B cell (primary cell): ENCODE measurements around the gene HMG20A. TPM values are rescaled to one million over a fixed set of nuclear protein-coding genes. Genes with fewer than 3 reads are reported as not detected.

Source experiments
- ATAC-seq: fragments of 200-7000 bp; cut with Tn5 transposase; one replicate; pipeline ENCODE4 v1.10.0; 2021; ENCODE audit warnings: low read depth, mild to moderate bottlenecking, moderate number of reproducible peaks, moderate library complexity
- CTCF ChIA-PET: fragments of 350-600 bp; sonication (Branson Sonifier 250); formaldehyde crosslinking; loops from one replicate; lab custom pipeline; 2021; ENCODE audit warnings: antibody characterized with exemption, inconsistent platforms; lab: Charles Lee
- POLR2A ChIA-PET: fragments of 350-600 bp; sonication (Branson Sonifier 250); formaldehyde crosslinking; loops from one replicate; lab custom pipeline; 2021; ENCODE audit warnings: antibody characterized with exemption; lab: Charles Lee
- DNase-seq: peaks from one replicate; pipeline ENCODE4 v3.0.0; 2013
- H2AFZ ChIP-seq: 2 replicates; pipeline ENCODE4 v1.6.1; 2012; ENCODE audit warnings: mild to moderate bottlenecking, low read depth, low read length; ENCODE audit not compliant: insufficient read depth, poor library complexity, severe bottlenecking
- H3K27ac ChIP-seq, 2 donors: 1 replicate in 1 of 2; 2 replicates in 1 of 2; pipeline ENCODE4 v1.5.1; 2012 to 2013; ENCODE audit warnings: low read length in 2 of 2, mild to moderate bottlenecking in 2 of 2, moderate library complexity in 1 of 2
- H3K27me3 ChIP-seq, 4 experiments: fragments of 200-600 bp in 1 of 4; sonication (generic) in 1 of 4; replicated peaks in 1 of 4; 1 replicate in 2 of 4; 2 replicates in 2 of 4; pipeline versions ENCODE4 v1.6.1 to v1.7.0; 2013 to 2016; ENCODE audit warnings: low read length in 3 of 4, mild to moderate bottlenecking in 2 of 4, mixed read lengths in 1 of 4, moderate library complexity in 1 of 4; ENCODE audit not compliant: insufficient read depth in 4 of 4, control insufficient read depth in 3 of 4; ENCODE audit errors: control extremely low read depth in 1 of 4
- H3K36me3 ChIP-seq, 2 experiments: replicated peaks in 1 of 2; 1 replicate in 1 of 2; 2 replicates in 1 of 2; pipeline versions ENCODE4 v1.6.1 to v1.7.1; 2013; ENCODE audit warnings: low read length in 1 of 2; ENCODE audit not compliant: insufficient read depth in 2 of 2, control insufficient read depth in 1 of 2; ENCODE audit errors: control extremely low read depth in 1 of 2, extremely low read depth in 1 of 2
- H3K4me1 ChIP-seq, 2 donors: fragments of 200-600 bp in 1 of 2; sonication (generic) in 1 of 2; 1 replicate in 1 of 2; 2 replicates in 1 of 2; pipeline versions ENCODE4 v1.5.1 to v1.6.1; 2013 to 2017; ENCODE audit warnings: low read length in 2 of 2; ENCODE audit not compliant: control insufficient read depth in 2 of 2, insufficient read depth in 2 of 2
- H3K4me2 ChIP-seq: replicated peaks from 2 replicates; pipeline ENCODE3; 2012; ENCODE audit warnings: mild to moderate bottlenecking, low read depth, low read length; ENCODE audit not compliant: poor library complexity, severe bottlenecking
- H3K4me3 ChIP-seq, 5 experiments: fragments of 200-600 bp in 1 of 5; sonication (generic) in 1 of 5; 1 replicate in 3 of 5; 2 replicates in 2 of 5; pipeline versions ENCODE4 v1.5.1 to v1.7.0; 2011 to 2016; ENCODE audit warnings: low read length in 4 of 5, mild to moderate bottlenecking in 4 of 5, low read depth in 2 of 5, control low read depth in 1 of 5, moderate library complexity in 1 of 5; ENCODE audit not compliant: insufficient read depth in 1 of 5; ENCODE audit errors: control extremely low read depth in 1 of 5, extremely low read depth in 1 of 5
- H3K79me2 ChIP-seq: fragments of 200-600 bp; sonication (generic); one replicate; pipeline ENCODE4 v1.6.0; 2016; ENCODE audit warnings: low read length; ENCODE audit not compliant: control insufficient read depth, insufficient read depth
- H3K9ac ChIP-seq: fragments of 200-600 bp; sonication (generic); 2 replicates; pipeline ENCODE4 v1.6.1; 2017; ENCODE audit warnings: mild to moderate bottlenecking, low read length, moderate library complexity
- H3K9me3 ChIP-seq, 3 donors: one replicate each; pipeline versions ENCODE4 v1.6.1 to v1.7.1; 2013; ENCODE audit warnings: low read length in 2 of 3; ENCODE audit not compliant: control insufficient read depth in 2 of 3, insufficient read depth in 1 of 3; ENCODE audit errors: control extremely low read depth in 1 of 3
- H4K20me1 ChIP-seq: 2 replicates; pipeline ENCODE4 v1.6.0; 2012; ENCODE audit warnings: mild to moderate bottlenecking, low read length; ENCODE audit not compliant: insufficient read depth, control insufficient read depth, poor library complexity, severe bottlenecking
- H3K27ac Mint-ChIP-seq: one replicate; pipeline ENCODE4 v1.8.0; 2021; ENCODE audit warnings: mixed read lengths
- H3K27me3 Mint-ChIP-seq: one replicate; pipeline ENCODE4 v1.8.0; 2021; ENCODE audit warnings: mixed read lengths
- H3K4me1 Mint-ChIP-seq: one replicate; pipeline ENCODE4 v1.8.0; 2021; ENCODE audit warnings: mixed read lengths
- H3K4me3 Mint-ChIP-seq: one replicate; pipeline ENCODE4 v1.8.0; 2021; ENCODE audit warnings: mixed read lengths
- H3K9me3 Mint-ChIP-seq: one replicate; pipeline ENCODE4 v1.8.0; 2022; ENCODE audit warnings: mixed read lengths; ENCODE audit not compliant: insufficient read depth
- EZH2 ChIP-seq: IDR thresholded peaks from 2 replicates; pipeline ENCODE4 v1.6.1; 2012; ENCODE audit warnings: borderline replicate concordance, low read depth, mild to moderate bottlenecking, moderate library complexity, low read length; ENCODE audit not compliant: insufficient read depth, poor library complexity, severe bottlenecking
- WGBS: methylation state at CpG from one replicate; pipeline ENCODE4 v1.1.5; 2013; ENCODE audit warnings: missing lambda C conversion rate; ENCODE audit not compliant: insufficient coverage; 5-methylcytosine and 5-hydroxymethylcytosine counted together
- intact Hi-C: fragments of 100-400 bp; cut with micrococcal nuclease; formaldehyde crosslinking; loops from one replicate; pipeline ENCODE4 v1.10.0; 2022
- polyA plus RNA-seq: library from polyadenylated mRNA; depleted of rRNA; stranded (reverse); fragments of >200 nt; gene quantifications from 2 replicates; pipeline ENCODE4 v1.2.3, GENCODE V29; 2012
- total RNA-seq, 2 donors: library from RNA; stranded (reverse); fragments of 120-200 nt in 1 of 2; gene quantifications; 1 replicate in 1 of 2; 2 replicates in 1 of 2; pipeline versions ENCODE4 v1.2.3 to v1.2.4, GENCODE V29; 2013 to 2022
- TF ChIP-seq, protein P1 (sequence below): fragments of 200-600 bp; IDR thresholded peaks from one replicate; pipeline ENCODE4 v1.8.0; 2022; ENCODE audit warnings: antibody characterized with exemption, mild to moderate bottlenecking

The HMG20A gene
- total and polyA plus RNA-seq, 2 donors (not counting 1 experiment from before 2014, with no cell fraction given), result 26.1 to 63.5 TPM

DNA sequence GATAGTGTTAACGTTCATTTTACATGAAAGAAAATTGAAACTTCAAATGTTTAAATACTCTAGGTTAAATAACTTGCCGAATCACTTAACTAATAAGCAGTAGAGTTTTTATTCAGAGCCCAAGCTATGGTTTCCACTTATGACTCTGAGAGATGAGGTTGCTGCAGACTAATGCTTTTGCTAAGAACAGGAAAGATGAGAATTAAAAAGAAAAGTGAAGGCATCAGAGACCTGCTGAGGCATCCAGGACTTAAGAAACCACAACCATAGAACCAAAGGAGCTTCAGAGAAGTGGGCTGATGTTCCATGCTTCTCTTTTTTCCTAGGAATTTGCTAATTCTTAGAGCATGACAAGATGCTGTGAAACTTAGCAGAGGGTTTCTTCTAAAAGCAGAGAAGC lies 9.5 kb downstream of the HMG20A start:
- intact Hi-C loops, result no loop called here
- H2AFZ ChIP-seq, result no peak overlapping the region
- no CpG with 5 or more reads among the region's 2 CpGs for WGBS
- H3K27me3 Mint-ChIP-seq, result no peaks in the 10 kb centered on the region
- no peak overlapping the region for H3K4me3 Mint-ChIP-seq
- ChIA-PET POLR2A (no interaction called here), CTCF (interaction anchor here (0.6 to 0.7 kb wide), 2 partner anchors 9 to 10 kb away, joined by 3 to 4 read pairs; partner anchors contain the start of gene HMG20A)
- TF ChIP-seq, protein P1, sequence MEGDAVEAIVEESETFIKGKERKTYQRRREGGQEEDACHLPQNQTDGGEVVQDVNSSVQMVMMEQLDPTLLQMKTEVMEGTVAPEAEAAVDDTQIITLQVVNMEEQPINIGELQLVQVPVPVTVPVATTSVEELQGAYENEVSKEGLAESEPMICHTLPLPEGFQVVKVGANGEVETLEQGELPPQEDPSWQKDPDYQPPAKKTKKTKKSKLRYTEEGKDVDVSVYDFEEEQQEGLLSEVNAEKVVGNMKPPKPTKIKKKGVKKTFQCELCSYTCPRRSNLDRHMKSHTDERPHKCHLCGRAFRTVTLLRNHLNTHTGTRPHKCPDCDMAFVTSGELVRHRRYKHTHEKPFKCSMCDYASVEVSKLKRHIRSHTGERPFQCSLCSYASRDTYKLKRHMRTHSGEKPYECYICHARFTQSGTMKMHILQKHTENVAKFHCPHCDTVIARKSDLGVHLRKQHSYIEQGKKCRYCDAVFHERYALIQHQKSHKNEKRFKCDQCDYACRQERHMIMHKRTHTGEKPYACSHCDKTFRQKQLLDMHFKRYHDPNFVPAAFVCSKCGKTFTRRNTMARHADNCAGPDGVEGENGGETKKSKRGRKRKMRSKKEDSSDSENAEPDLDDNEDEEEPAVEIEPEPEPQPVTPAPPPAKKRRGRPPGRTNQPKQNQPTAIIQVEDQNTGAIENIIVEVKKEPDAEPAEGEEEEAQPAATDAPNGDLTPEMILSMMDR, result no peak
- TF ChIP-seq EZH2, result no peak
- no peak overlapping the region for H3K4me3 ChIP-seq
- no peaks in the 10 kb centered on the region for H3K9me3 Mint-ChIP-seq
- H4K20me1 ChIP-seq, result peaks cover 16% of the 10 kb centered on the region
- peaks cover 37% of the 10 kb centered on the region for H3K4me1 Mint-ChIP-seq
- no peaks in the 10 kb centered on the region for H3K36me3 ChIP-seq
- DNase-seq, result no peak
- no peak overlapping the region for H3K9ac ChIP-seq
- no peak overlapping the region for H3K27ac ChIP-seq
- no peaks in the 10 kb centered on the region for H3K9me3 ChIP-seq
- no peak overlapping the region for H3K27ac Mint-ChIP-seq
- ATAC-seq, result no peak
- peaks cover 17 to 26% of the 10 kb centered on the region in 2 donors for H3K4me1 ChIP-seq
- no peak overlapping the region for H3K4me2 ChIP-seq
- peaks cover 66% of the 10 kb centered on the region for H3K79me2 ChIP-seq
- H3K27me3 ChIP-seq, result no peaks in the 10 kb centered on the region

DNA sequence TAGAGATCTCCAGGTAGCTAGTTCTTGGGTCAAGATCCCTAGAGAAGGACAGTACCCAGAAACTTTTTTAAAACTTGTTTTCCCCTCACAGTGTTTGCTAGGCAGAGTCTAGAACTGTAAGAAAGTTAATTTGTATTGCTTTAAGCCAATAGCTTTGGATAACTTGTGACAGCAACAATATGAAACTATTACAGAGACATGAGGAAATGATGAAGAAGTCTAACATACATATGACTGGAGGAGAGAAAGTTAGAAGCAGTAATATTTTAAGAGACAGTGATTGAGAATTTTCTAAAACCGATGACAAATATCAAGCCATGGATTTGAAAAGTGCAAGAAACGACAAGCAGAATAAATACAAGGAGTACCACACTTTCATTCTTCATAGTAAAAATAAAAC lies 10.0 kb downstream of the HMG20A start:
- intact Hi-C loops, result no loop called here
- Histone ChIP-seq H3K4me1 (peaks cover 17 to 26% of the 10 kb centered on the region in 2 donors), H2AFZ (no peak overlapping the region), H3K27me3 (no peaks in the 10 kb centered on the region), H3K4me3 (no peak overlapping the region), H3K27ac (no peak overlapping the region), H3K79me2 (peaks cover 62% of the 10 kb centered on the region), H3K4me2 (no peak overlapping the region), H3K36me3 (no peaks in the 10 kb centered on the region), H3K9me3 (no peaks in the 10 kb centered on the region), H4K20me1 (peaks cover 16% of the 10 kb centered on the region), H3K9ac (no peak overlapping the region)
- POLR2A ChIA-PET, result no interaction called here
- Mint-ChIP-seq H3K9me3 (no peaks in the 10 kb centered on the region), H3K4me3 (no peak overlapping the region), H3K27me3 (no peaks in the 10 kb centered on the region), H3K27ac (no peak overlapping the region), H3K4me1 (peaks cover 38% of the 10 kb centered on the region)
- CTCF ChIA-PET, result interaction anchor here (0.7 to 1.3 kb wide), 2 partner anchors 9 to 67 kb away, joined by 3 to 6 read pairs; no protein-coding TSS in a partner anchor
- TF ChIP-seq, protein P1, result no peak
- TF ChIP-seq EZH2, result no peak
- no CpG with 5 or more reads among the region's 2 CpGs for whole genome bisulfite sequencing
- DNase-seq (no peak), ATAC-seq (no peak)
